Measurements from ENCODE around the gene IL22RA2. TPM values are rescaled to one million over a fixed set of nuclear protein-coding genes. Genes with fewer than 3 reads are reported as not detected.

Gene IL22RA2
- polyA plus RNA-seq, 1 donor: 0.16 TPM

GRCh38 chr6:137122612-137123011 lies 50.8 kb downstream of the IL22RA2 start:
- whole genome bisulfite sequencing (ENCODE audit: insufficient coverage, low lambda C conversion rate): 82% methylated on average over 2 of the region's 4 CpGs
- Histone ChIP-seq H3K36me3 (ENCODE audit: control insufficient read depth, insufficient read depth, low read length) (no peaks in the 10 kb centered on the region), H3K9me3 (ENCODE audit: control insufficient read depth, low read depth, low read length) (peaks cover 5% of the 10 kb centered on the region), H3K4me1 (ENCODE audit: control insufficient read depth, insufficient read depth, low read length) (no peaks in the 10 kb centered on the region), H3K27me3 (ENCODE audit: control insufficient read depth, insufficient read depth, low read length) (no peaks in the 10 kb centered on the region), H3K4me3 (ENCODE audit: low read length) (no peak overlapping the region), H3K27ac (ENCODE audit: low read length) (no peak overlapping the region)
- peak in 1 of 2 donors; percentile 11 for DNase-seq

GRCh38 chr6:137121401-137121997 lies 51.9 kb downstream of the IL22RA2 start:
- no CpG with 5 or more reads among the region's 2 CpGs for WGBS (ENCODE audit: insufficient coverage, low lambda C conversion rate)
- DNase-seq: no peak
- H3K9me3 ChIP-seq (ENCODE audit: control insufficient read depth, low read depth, low read length): peaks cover 8% of the 10 kb centered on the region
- no peaks in the 10 kb centered on the region for H3K36me3 ChIP-seq (ENCODE audit: control insufficient read depth, insufficient read depth, low read length)
- no peak overlapping the region for H3K27ac ChIP-seq (ENCODE audit: low read length)
- H3K4me3 ChIP-seq (ENCODE audit: low read length): no peak overlapping the region
- no peaks in the 10 kb centered on the region for H3K4me1 ChIP-seq (ENCODE audit: control insufficient read depth, insufficient read depth, low read length)
- H3K27me3 ChIP-seq (ENCODE audit: control insufficient read depth, insufficient read depth, low read length): no peaks in the 10 kb centered on the region

DNA sequence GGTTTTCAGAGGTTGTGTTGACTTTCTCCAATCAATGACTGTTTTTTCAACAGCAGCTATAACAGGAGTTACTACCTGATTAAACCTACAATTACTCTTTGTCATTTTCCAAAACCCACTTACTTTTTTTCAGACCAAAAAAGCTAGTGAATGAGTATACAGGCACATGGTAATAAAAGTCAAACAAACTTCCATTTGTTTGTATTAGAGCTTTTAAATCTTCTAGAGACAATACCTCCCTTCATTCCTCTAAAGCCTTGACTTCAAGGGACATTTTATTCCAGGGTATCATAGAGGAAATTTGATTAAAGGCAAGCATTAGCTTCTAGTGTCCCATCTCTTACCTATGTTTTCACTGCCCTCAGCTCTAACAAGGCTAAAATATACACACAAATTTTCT lies 52.7 kb downstream of the IL22RA2 start:
- Histone ChIP-seq H3K27me3 (ENCODE audit: control insufficient read depth, insufficient read depth, low read length) (no peaks in the 10 kb centered on the region), H3K4me1 (ENCODE audit: control insufficient read depth, insufficient read depth, low read length) (no peaks in the 10 kb centered on the region), H3K9me3 (ENCODE audit: control insufficient read depth, low read depth, low read length) (peaks cover 8% of the 10 kb centered on the region), H3K27ac (ENCODE audit: low read length) (no peak overlapping the region), H3K4me3 (ENCODE audit: low read length) (no peak overlapping the region), H3K36me3 (ENCODE audit: control insufficient read depth, insufficient read depth, low read length) (no peaks in the 10 kb centered on the region)
- DNase-seq: no peak

GRCh38 chr6:137119196-137120104 lies 54.0 kb downstream of the IL22RA2 start:
- Histone ChIP-seq H3K36me3 (ENCODE audit: control insufficient read depth, insufficient read depth, low read length) (no peaks in the 10 kb centered on the region), H3K4me3 (ENCODE audit: low read length) (no peak overlapping the region), H3K27me3 (ENCODE audit: control insufficient read depth, insufficient read depth, low read length) (no peaks in the 10 kb centered on the region), H3K9me3 (ENCODE audit: control insufficient read depth, low read depth, low read length) (peaks cover 8% of the 10 kb centered on the region), H3K27ac (ENCODE audit: low read length) (peak overlapping the region; percentile 22), H3K4me1 (ENCODE audit: control insufficient read depth, insufficient read depth, low read length) (no peaks in the 10 kb centered on the region)
- WGBS (ENCODE audit: insufficient coverage, low lambda C conversion rate): 88% methylated on average over 1 of the region's 4 CpGs
- DNase-seq: peak; percentile 44 to 63

- Histone ChIP-seq H3K27ac (ENCODE audit: low read length) (no peak overlapping the region), H3K27me3 (ENCODE audit: control insufficient read depth, insufficient read depth, low read length) (no peaks in the 10 kb centered on the region), H3K4me1 (ENCODE audit: control insufficient read depth, insufficient read depth, low read length) (no peaks in the 10 kb centered on the region), H3K9me3 (ENCODE audit: control insufficient read depth, low read depth, low read length) (peaks cover 8% of the 10 kb centered on the region), H3K4me3 (ENCODE audit: low read length) (no peak overlapping the region), H3K36me3 (ENCODE audit: control insufficient read depth, insufficient read depth, low read length) (no peaks in the 10 kb centered on the region)
- WGBS (ENCODE audit: insufficient coverage, low lambda C conversion rate): 100% methylated on average over 1 of the region's 2 CpGs
- no peak for DNase-seq
Measured at GRCh38 chr6:137117581-137117980, 55.9 kb downstream of the IL22RA2 start.

DNA sequence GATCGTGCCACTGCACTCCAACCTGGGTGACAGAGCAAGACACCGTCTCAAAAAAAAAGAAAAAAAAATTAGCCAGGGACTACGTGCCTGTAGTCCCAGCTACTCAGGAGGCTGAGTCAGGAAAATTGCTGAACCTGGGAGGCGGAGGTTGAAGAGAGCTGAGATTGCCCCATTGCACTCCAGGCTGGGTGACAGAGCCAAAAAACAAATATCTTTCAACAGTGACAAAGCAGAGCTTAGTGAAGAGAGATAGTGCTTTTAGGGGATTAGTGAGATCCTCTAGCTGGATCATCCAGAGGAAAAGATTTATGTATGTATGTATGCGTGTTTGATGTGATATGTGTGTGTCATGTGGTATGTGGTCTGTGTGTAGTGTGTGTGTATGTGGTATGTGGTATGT lies 56.6 kb downstream of the IL22RA2 start:
- no CpG with 5 or more reads among the region's 5 CpGs for WGBS (ENCODE audit: insufficient coverage, low lambda C conversion rate)
- Histone ChIP-seq H3K27me3 (ENCODE audit: control insufficient read depth, insufficient read depth, low read length) (no peaks in the 10 kb centered on the region), H3K9me3 (ENCODE audit: control insufficient read depth, low read depth, low read length) (peaks cover 8% of the 10 kb centered on the region)

DNA sequence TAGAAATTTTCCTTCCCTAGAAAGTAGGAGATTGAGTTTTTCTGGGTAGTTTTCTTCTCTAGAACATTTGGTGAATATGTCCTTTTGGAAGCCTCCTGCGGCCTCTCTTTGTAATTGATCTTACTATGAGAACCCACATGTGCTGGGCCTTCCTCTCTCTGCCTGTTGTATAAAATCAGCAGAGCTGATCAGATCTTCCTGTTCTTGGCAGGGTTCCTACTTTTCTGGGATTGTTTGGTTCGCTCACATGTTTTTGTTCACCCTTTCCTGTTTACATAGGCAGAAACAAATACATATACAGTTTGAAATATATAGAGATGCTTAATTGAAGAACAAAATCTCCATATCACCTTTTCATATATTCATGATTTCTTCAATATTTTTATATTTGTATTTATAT lies 57.8 kb downstream of the IL22RA2 start:
- Histone ChIP-seq H3K27ac (ENCODE audit: low read length) (no peak overlapping the region), H3K36me3 (ENCODE audit: control insufficient read depth, insufficient read depth, low read length) (no peaks in the 10 kb centered on the region), H3K9me3 (ENCODE audit: control insufficient read depth, low read depth, low read length) (peaks cover 8% of the 10 kb centered on the region), H3K4me3 (ENCODE audit: low read length) (no peak overlapping the region), H3K27me3 (ENCODE audit: control insufficient read depth, insufficient read depth, low read length) (no peaks in the 10 kb centered on the region), H3K4me1 (ENCODE audit: control insufficient read depth, insufficient read depth, low read length) (no peaks in the 10 kb centered on the region)
- DNase-seq: no peak
- no CpG with 5 or more reads among the region's 2 CpGs for WGBS (ENCODE audit: insufficient coverage, low lambda C conversion rate)

More for the DNA sequence above, 56.6 kb downstream of the IL22RA2 start:
- DNase-seq: no peak
- Histone ChIP-seq H3K4me3 (ENCODE audit: low read length) (no peak overlapping the region), H3K27ac (ENCODE audit: low read length) (no peak overlapping the region), H3K36me3 (ENCODE audit: control insufficient read depth, insufficient read depth, low read length) (no peaks in the 10 kb centered on the region), H3K4me1 (ENCODE audit: control insufficient read depth, insufficient read depth, low read length) (no peaks in the 10 kb centered on the region)

DNA sequence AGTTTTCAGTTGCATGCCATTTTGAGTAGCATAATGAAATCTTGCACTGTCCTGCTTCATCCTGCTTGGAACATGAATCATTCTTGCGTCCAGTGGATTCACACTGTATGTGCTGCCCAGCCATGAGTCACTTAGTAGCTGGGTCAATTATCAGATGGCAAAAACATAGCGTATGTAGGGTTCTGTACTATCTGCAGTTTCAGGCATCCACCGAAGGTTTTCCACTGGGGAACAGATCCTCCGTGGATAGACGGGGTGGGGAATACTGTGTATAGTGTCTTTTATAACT lies 61.4 kb downstream of the IL22RA2 start:
- H3K27me3 ChIP-seq (ENCODE audit: control insufficient read depth, insufficient read depth, low read length): no peaks in the 10 kb centered on the region
- no peak overlapping the region for H3K4me3 ChIP-seq (ENCODE audit: low read length)
- WGBS (ENCODE audit: insufficient coverage, low lambda C conversion rate): no CpG with 5 or more reads among the region's 5 CpGs
- H3K9me3 ChIP-seq (ENCODE audit: control insufficient read depth, low read depth, low read length): peaks cover under 1% of the 10 kb centered on the region
- no peaks in the 10 kb centered on the region for H3K4me1 ChIP-seq (ENCODE audit: control insufficient read depth, insufficient read depth, low read length)
- no peak overlapping the region for H3K27ac ChIP-seq (ENCODE audit: low read length)
- H3K36me3 ChIP-seq (ENCODE audit: control insufficient read depth, insufficient read depth, low read length): no peaks in the 10 kb centered on the region
- no peak for DNase-seq

GRCh38 chr6:137111296-137112066 lies 62.0 kb downstream of the IL22RA2 start:
- H3K27me3 ChIP-seq (ENCODE audit: control insufficient read depth, insufficient read depth, low read length): no peaks in the 10 kb centered on the region
- DNase-seq: no peak
- no CpG with 5 or more reads among the region's 2 CpGs for WGBS (ENCODE audit: insufficient coverage, low lambda C conversion rate)

GRCh38 chr6:137107767-137108105 lies 65.7 kb downstream of the IL22RA2 start:
- no peak overlapping the region for H3K4me3 ChIP-seq (ENCODE audit: low read length)
- no peaks in the 10 kb centered on the region for H3K9me3 ChIP-seq (ENCODE audit: control insufficient read depth, low read depth, low read length)
- DNase-seq: no peak
- no peak overlapping the region for H3K27ac ChIP-seq (ENCODE audit: low read length)
- no peaks in the 10 kb centered on the region for H3K4me1 ChIP-seq (ENCODE audit: control insufficient read depth, insufficient read depth, low read length)
- WGBS (ENCODE audit: insufficient coverage, low lambda C conversion rate): no CpG with 5 or more reads among the region's 1 CpG
- no peaks in the 10 kb centered on the region for H3K27me3 ChIP-seq (ENCODE audit: control insufficient read depth, insufficient read depth, low read length)
- H3K36me3 ChIP-seq (ENCODE audit: control insufficient read depth, insufficient read depth, low read length): no peaks in the 10 kb centered on the region

More at GRCh38 chr6:137111296-137112066, 62.0 kb downstream of the IL22RA2 start:
- Histone ChIP-seq H3K36me3 (ENCODE audit: control insufficient read depth, insufficient read depth, low read length) (no peaks in the 10 kb centered on the region), H3K4me1 (ENCODE audit: control insufficient read depth, insufficient read depth, low read length) (no peaks in the 10 kb centered on the region), H3K9me3 (ENCODE audit: control insufficient read depth, low read depth, low read length) (no peaks in the 10 kb centered on the region), H3K27ac (ENCODE audit: low read length) (no peak overlapping the region), H3K4me3 (ENCODE audit: low read length) (no peak overlapping the region)

Data from large intestine (tissue), 3 donors.